HCT116 (cell line): ENCODE data around the gene HOXB7. TPM values are rescaled to one million over a fixed set of nuclear protein-coding genes. Genes with fewer than 3 reads are reported as not detected.

Experiments used
- ATAC-seq: fragments of 200-7000 bp; cut with Tn5 transposase; 2 replicates; pipeline ENCODE4 v1.9.1; 2020; ENCODE audit warnings: mild to moderate bottlenecking, moderate library complexity
- BruUV-seq: library from RNA; stranded (reverse); fragments of 400-500 nt; replicated peaks from 2 replicates; lab custom pipeline; 2021; lab: Mats Ljungman, UMichigan
- CTCF ChIA-PET: fragments of 300-600 bp; sonication (Branson Sonifier 250); formaldehyde crosslinking; loops from one replicate; lab custom pipeline; 2021; ENCODE audit warnings: antibody characterized with exemption; lab: Charles Lee
- POLR2A ChIA-PET: fragments of 300-600, 350-600 bp; sonication (Branson Sonifier 250); formaldehyde crosslinking; loops from one replicate; lab custom pipeline; 2021; ENCODE audit warnings: antibody characterized with exemption; lab: Charles Lee
- RAD21 ChIA-PET, 2 experiments: fragments of 300-600 bp; sonication (Branson Sonifier 250); formaldehyde crosslinking; loops; one replicate each; lab custom pipeline; 2023; ENCODE audit warnings: low total read pairs in 2 of 2; ENCODE audit not compliant: uncharacterized antibody in 2 of 2, unreplicated experiment in 2 of 2, low non-redundant PET in 1 of 2; lab: Charles Lee
- DNase-seq: peaks from one replicate; pipeline ENCODE4 v3.0.0-alpha.2; 2010; ENCODE audit warnings: low read depth, low spot score
- H2AFZ ChIP-seq: fragments of 200-600 bp; shearing (Covaris generic), sonication (generic); 2 replicates; pipeline ENCODE4 v1.6.1; 2017; ENCODE audit warnings: low read depth, mixed run types, mixed read lengths, antibody characterized with exemption, low read length; ENCODE audit not compliant: poor library complexity, severe bottlenecking
- H3K27ac ChIP-seq: 2 replicates; pipeline ENCODE4 v1.5.1; 2012; ENCODE audit warnings: low read depth, low read length
- H3K27me3 ChIP-seq: fragments of 200-600 bp; sonication (generic); 2 replicates; pipeline ENCODE4 v1.6.1; 2016; ENCODE audit warnings: mixed run types, low read length, mixed read lengths; ENCODE audit not compliant: insufficient read depth
- H3K36me3 ChIP-seq, 2 experiments: fragments of 200-500 bp in 1 of 2; fragments of 200-600 bp in 1 of 2; sonication (Bioruptor generic) in 1 of 2; sonication (generic) in 1 of 2; 2 replicates each; pipeline versions ENCODE4 v1.5.1 to v1.6.1; 2014 to 2016; ENCODE audit warnings: low read length in 2 of 2, inconsistent platforms in 1 of 2, mixed read lengths in 1 of 2, mixed run types in 1 of 2; ENCODE audit not compliant: insufficient read depth in 2 of 2, control insufficient read depth in 1 of 2
- H3K4me1 ChIP-seq, 2 experiments: fragments of 200-600 bp in 1 of 2; sonication (generic) in 1 of 2; 2 replicates each; pipeline versions ENCODE4 v1.5.1 to v1.6.1; 2012 to 2017; ENCODE audit warnings: low read length in 2 of 2, inconsistent platforms in 1 of 2, mild to moderate bottlenecking in 1 of 2, mixed read lengths in 1 of 2, mixed run types in 1 of 2, moderate library complexity in 1 of 2; ENCODE audit not compliant: insufficient read depth in 2 of 2, control insufficient read depth in 1 of 2
- H3K4me2 ChIP-seq: fragments of 200-600 bp; sonication (generic); 2 replicates; pipeline ENCODE4 v1.6.1; 2017; ENCODE audit warnings: mixed run types, low read length, mixed read lengths
- H3K4me3 ChIP-seq, 2 experiments: fragments of 200-600 bp in 1 of 2; sonication (generic) in 1 of 2; replicated peaks in 1 of 2; 2 replicates each; pipeline ENCODE4 v1.5.1; 2011 to 2016; ENCODE audit warnings: low read length in 2 of 2, control low read depth in 1 of 2, low read depth in 1 of 2, mild to moderate bottlenecking in 1 of 2, mixed read lengths in 1 of 2, mixed run types in 1 of 2
- H3K79me2 ChIP-seq: fragments of 200-600 bp; sonication (generic); 2 replicates; pipeline ENCODE4 v1.6.1; 2017; ENCODE audit warnings: mild to moderate bottlenecking, mixed run types, low read length, moderate library complexity, mixed read lengths; ENCODE audit not compliant: insufficient read depth
- H3K9ac ChIP-seq: fragments of 200-600 bp; sonication (generic); 2 replicates; pipeline ENCODE4 v1.6.1; 2016; ENCODE audit warnings: low read length, mixed read lengths
- H3K9me2 ChIP-seq: fragments of 200-600 bp; sonication (generic), shearing (Covaris generic); 2 replicates; pipeline ENCODE4 v1.6.1; 2017; ENCODE audit warnings: mixed run types, mild to moderate bottlenecking, moderate library complexity; ENCODE audit not compliant: insufficient read depth
- H3K9me3 ChIP-seq, 2 experiments: fragments of 200-500 bp in 1 of 2; fragments of 200-600 bp in 1 of 2; sonication (Bioruptor generic) in 1 of 2; sonication (generic) in 1 of 2; 2 replicates each; pipeline ENCODE4 v1.6.1; 2014 to 2017; ENCODE audit warnings: low read length in 2 of 2, mixed read lengths in 2 of 2, inconsistent platforms in 1 of 2, low read depth in 1 of 2, mild to moderate bottlenecking in 1 of 2, mixed run types in 1 of 2, moderate library complexity in 1 of 2; ENCODE audit not compliant: control insufficient read depth in 1 of 2, insufficient read depth in 1 of 2
- H4K20me1 ChIP-seq: fragments of 200-600 bp; sonication (generic), shearing (Covaris generic); 2 replicates; pipeline ENCODE4 v1.6.1; 2017; ENCODE audit warnings: mixed run types, mild to moderate bottlenecking, moderate library complexity; ENCODE audit not compliant: insufficient read depth
- CBX3 ChIP-seq: IDR thresholded peaks from 2 replicates; pipeline ENCODE4 v1.6.1; 2012; ENCODE audit warnings: low read depth
- EZH2 ChIP-seq: fragments of 200-600 bp; sonication (generic); IDR thresholded peaks from 2 replicates; pipeline ENCODE4 v1.6.1; 2017; ENCODE audit warnings: antibody characterized with exemption, mixed run types
- FOSL1 ChIP-seq: IDR thresholded peaks from 2 replicates; pipeline ENCODE4 v1.6.1; 2012; ENCODE audit warnings: low read depth
- MAX ChIP-seq: IDR thresholded peaks from 2 replicates; pipeline ENCODE4 v1.6.1; 2012
- POLR2AphosphoS5 ChIP-seq: IDR thresholded peaks from 2 replicates; pipeline ENCODE4 v1.6.1; 2011; ENCODE audit warnings: mild to moderate bottlenecking, low read depth, low read length, moderate library complexity
- SP1 ChIP-seq: IDR thresholded peaks from 2 replicates; pipeline ENCODE4 v1.6.1; 2012; ENCODE audit warnings: low read depth
- SRF ChIP-seq: IDR thresholded peaks from 2 replicates; pipeline ENCODE4 v1.6.1; 2012; ENCODE audit warnings: low read depth
- ZNF274 ChIP-seq: fragments of 200-500 bp; sonication (Bioruptor generic); IDR thresholded peaks from 2 replicates; pipeline ENCODE4 v1.6.1; 2014; ENCODE audit warnings: mild to moderate bottlenecking, low read depth, low read length, inconsistent platforms
- intact Hi-C: fragments of 100-400 bp; cut with micrococcal nuclease; formaldehyde crosslinking; loops from 2 replicates; pipeline ENCODE4 v1.10.0; 2022
- total RNA-seq: library from RNA; stranded (reverse); gene quantifications from one replicate; pipeline ENCODE4 v1.2.1, GENCODE V29; 2021; ENCODE audit not compliant: unreplicated experiment
- TF ChIP-seq, protein P1 (sequence below), 3 experiments: fragments of 200-600 bp in 1 of 3; sonication (generic) in 1 of 3; IDR thresholded peaks in 2 of 3; conservative IDR thresholded peaks in 1 of 3; 2 replicates each; pipeline ENCODE4 v1.5.1; 2012 to 2017; ENCODE audit warnings: low read depth in 2 of 3, low read length in 2 of 3, antibody characterized with exemption in 1 of 3, borderline replicate concordance in 1 of 3, control low read depth in 1 of 3, mild to moderate bottlenecking in 1 of 3, mixed read lengths in 1 of 3, mixed run types in 1 of 3, moderate library complexity in 1 of 3; ENCODE audit not compliant: insufficient read depth in 1 of 3
- TF ChIP-seq, protein P2 (sequence below): IDR thresholded peaks from 2 replicates; pipeline ENCODE4 v1.6.1; 2011; ENCODE audit warnings: mild to moderate bottlenecking, low read length, moderate library complexity; ENCODE audit not compliant: insufficient replicate concordance; ENCODE audit errors: extremely low read depth

Gene HOXB7
- total RNA-seq, 1 experiment from 2014 or later = 33.6 TPM

- Histone ChIP-seq H3K9ac (no peak overlapping the region), H3K4me1 (peaks cover 14% of the 10 kb centered on the region in 2 experiments), H3K36me3 (peaks cover 27 to 30% of the 10 kb centered on the region in 2 experiments; a peak in 3 of 4 replicates), H3K79me2 (peaks cover 89% of the 10 kb centered on the region), H3K27me3 (no peaks in the 10 kb centered on the region), H3K9me2 (no peaks in the 10 kb centered on the region), H2AFZ (no peak overlapping the region), H4K20me1 (peaks cover 3% of the 10 kb centered on the region; the same call in 1 of the 2 replicates), H3K4me3 (no peak overlapping the region), H3K9me3 (no peaks in the 10 kb centered on the region), H3K4me2 (no peak overlapping the region), H3K27ac (no peak overlapping the region)
- ATAC-seq = no peak
- TF ChIP-seq POLR2AphosphoS5 (no peak), MAX (no peak), SP1 (no peak), EZH2 (no peak), ZNF274 (no peak), SRF (no peak)
- intact Hi-C loops = no loop called here
- ChIA-PET POLR2A (interaction anchor here (0.8 kb wide), 1 partner anchor 9 kb away, joined by 3 read pairs; the partner anchor contains the start of gene HOXB6), RAD21 (no interaction called here), CTCF (no interaction called here)
- BruUV-seq = no TSS peak
- DNase-seq = no peak
Measured at GRCh38 chr17:48596000-48596734, 14.7 kb downstream of the HOXB7 start.

DNA sequence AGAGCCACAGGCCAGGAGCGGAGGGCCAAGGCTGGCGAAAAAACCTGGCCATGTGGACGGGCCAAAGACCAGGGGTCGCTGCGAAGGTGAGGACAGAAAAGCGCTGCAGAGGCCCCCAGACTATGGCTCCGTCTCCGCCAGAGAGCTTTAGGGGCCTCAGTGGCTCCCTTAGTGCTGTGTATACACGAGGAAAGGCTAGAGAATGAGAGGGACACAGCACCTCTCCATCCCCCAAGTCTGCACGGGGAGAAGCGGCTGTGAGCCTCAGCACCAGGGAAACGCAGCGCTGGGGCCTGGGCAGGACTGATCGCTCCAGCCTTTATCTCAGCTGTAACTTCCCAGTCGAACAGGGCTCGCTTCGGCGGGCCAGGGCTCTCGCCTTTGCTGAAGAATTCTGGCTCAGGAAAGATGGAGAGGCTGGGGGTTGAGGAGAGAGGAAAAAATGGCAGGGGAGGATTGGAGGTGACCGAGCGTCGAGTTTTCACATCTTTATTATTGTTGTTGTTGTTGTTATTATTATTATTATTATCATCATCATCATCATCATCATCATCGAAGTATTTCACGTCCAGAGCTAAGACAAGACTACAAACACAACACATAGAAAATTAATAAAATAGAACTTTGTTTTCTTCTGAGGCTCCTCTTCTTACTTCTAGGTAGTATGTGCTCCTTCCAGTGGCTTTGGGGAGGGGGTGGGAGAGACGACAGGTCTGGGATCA is 15.4 kb downstream of the HOXB7 start:
- BruUV-seq = no TSS peak
- no peaks in the 10 kb centered on the region for H3K9me3 ChIP-seq
- no peak for DNase-seq
- no peaks in the 10 kb centered on the region for H3K27me3 ChIP-seq
- peaks cover 7% of the 10 kb centered on the region in 2 experiments for H3K4me1 ChIP-seq
- no peak for ATAC-seq
- H2AFZ ChIP-seq = no peak overlapping the region
- no peak overlapping the region for H3K4me2 ChIP-seq
- no peak overlapping the region for H3K9ac ChIP-seq
- ChIA-PET RAD21 (no interaction called here), CTCF (no interaction called here), POLR2A (no interaction called here)
- H3K9me2 ChIP-seq = no peaks in the 10 kb centered on the region
- no peak overlapping the region for H3K27ac ChIP-seq
- no peak overlapping the region for H3K4me3 ChIP-seq
- no peaks in the 10 kb centered on the region for H4K20me1 ChIP-seq
- H3K36me3 ChIP-seq = peaks cover 24 to 30% of the 10 kb centered on the region in 2 experiments; a peak in 3 of 4 replicates
- peaks cover 83% of the 10 kb centered on the region for H3K79me2 ChIP-seq
- intact Hi-C loops = no loop called here
- TF ChIP-seq, protein P1, sequence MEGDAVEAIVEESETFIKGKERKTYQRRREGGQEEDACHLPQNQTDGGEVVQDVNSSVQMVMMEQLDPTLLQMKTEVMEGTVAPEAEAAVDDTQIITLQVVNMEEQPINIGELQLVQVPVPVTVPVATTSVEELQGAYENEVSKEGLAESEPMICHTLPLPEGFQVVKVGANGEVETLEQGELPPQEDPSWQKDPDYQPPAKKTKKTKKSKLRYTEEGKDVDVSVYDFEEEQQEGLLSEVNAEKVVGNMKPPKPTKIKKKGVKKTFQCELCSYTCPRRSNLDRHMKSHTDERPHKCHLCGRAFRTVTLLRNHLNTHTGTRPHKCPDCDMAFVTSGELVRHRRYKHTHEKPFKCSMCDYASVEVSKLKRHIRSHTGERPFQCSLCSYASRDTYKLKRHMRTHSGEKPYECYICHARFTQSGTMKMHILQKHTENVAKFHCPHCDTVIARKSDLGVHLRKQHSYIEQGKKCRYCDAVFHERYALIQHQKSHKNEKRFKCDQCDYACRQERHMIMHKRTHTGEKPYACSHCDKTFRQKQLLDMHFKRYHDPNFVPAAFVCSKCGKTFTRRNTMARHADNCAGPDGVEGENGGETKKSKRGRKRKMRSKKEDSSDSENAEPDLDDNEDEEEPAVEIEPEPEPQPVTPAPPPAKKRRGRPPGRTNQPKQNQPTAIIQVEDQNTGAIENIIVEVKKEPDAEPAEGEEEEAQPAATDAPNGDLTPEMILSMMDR (IDR thresholded peaks at IDR 0.05 in 2 of 3, conservative IDR thresholded peaks at IDR 0.05 in 1 of 3; ENCODE audit: borderline replicate concordance in 1 of 3, insufficient read depth in 1 of 3, low read depth in 2 of 3, low read length in 2 of 3) = no peak
- TF ChIP-seq, protein P2, sequence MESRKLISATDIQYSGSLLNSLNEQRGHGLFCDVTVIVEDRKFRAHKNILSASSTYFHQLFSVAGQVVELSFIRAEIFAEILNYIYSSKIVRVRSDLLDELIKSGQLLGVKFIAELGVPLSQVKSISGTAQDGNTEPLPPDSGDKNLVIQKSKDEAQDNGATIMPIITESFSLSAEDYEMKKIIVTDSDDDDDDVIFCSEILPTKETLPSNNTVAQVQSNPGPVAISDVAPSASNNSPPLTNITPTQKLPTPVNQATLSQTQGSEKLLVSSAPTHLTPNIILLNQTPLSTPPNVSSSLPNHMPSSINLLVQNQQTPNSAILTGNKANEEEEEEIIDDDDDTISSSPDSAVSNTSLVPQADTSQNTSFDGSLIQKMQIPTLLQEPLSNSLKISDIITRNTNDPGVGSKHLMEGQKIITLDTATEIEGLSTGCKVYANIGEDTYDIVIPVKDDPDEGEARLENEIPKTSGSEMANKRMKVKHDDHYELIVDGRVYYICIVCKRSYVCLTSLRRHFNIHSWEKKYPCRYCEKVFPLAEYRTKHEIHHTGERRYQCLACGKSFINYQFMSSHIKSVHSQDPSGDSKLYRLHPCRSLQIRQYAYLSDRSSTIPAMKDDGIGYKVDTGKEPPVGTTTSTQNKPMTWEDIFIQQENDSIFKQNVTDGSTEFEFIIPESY = no peak
- TF ChIP-seq FOSL1 (no peak), CBX3 (no peak), POLR2AphosphoS5 (no peak)
